OCI-M1 (cell line): ENCODE results near the gene MYH9.
A peak's percentile ranks its signal among the peaks of the same experiment; 100 is the strongest.

Source experiments
- DNase-seq: peaks from one replicate; lab custom pipeline; 2025; lab: John Stamatoyannopoulos, UW

MYH9 gene

GRCh38 chr22:36367479-36367878 lies 20.3 kb downstream of the MYH9 start:
- no peak for DNase-seq

DNA sequence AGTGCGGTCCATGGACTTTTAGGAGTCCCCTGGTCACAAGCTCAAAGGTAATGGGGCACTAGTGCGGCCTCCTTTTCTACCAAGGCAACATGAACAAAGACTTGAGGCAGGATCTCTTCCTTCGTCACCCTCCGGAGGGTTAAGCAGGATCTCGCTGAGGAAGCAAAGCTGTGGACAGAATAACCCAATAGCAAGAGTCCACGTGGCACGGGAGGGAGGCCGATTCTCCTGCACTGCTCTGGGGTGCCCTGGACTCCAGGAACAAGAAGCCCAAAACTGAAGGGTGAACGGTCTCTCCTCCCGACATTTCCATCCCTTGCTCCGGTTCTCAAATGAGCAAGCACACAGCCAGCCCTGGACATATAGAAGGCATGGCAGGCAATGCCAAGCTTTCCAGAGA lies 20.7 kb downstream of the MYH9 start:
- no peak for DNase-seq

GRCh38 chr22:36366291-36366708 lies 21.5 kb downstream of the MYH9 start:
- no peak for DNase-seq

DNA sequence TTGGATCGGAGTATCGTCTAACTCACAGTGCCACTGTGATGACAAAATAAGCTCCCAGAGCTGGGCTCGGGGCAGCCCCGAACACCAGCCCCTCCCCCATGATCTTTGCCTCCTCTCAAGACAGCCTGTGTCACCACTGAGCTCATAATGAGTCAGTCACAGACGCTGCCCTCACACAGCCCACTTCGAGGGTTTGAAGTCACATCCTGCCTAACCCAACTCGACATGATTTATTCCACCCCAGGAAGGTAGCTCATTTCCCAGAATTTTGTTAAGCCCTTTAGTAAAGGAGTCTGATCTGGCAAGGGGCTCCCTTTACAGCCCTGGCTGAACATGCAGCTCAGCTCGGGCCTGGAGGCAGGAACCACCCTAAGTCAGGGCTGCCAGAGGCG lies 22.8 kb downstream of the MYH9 start:
- DNase-seq = peak; percentile 56

- DNase-seq = no peak
Observed at GRCh38 chr22:36364255-36365019, 23.3 kb downstream of the MYH9 start.

- DNase-seq = no peak
Observed at GRCh38 chr22:36363349-36363981, 24.3 kb downstream of the MYH9 start.

- no peak for DNase-seq
Observed at GRCh38 chr22:36362932-36363331, 24.8 kb downstream of the MYH9 start.

DNA sequence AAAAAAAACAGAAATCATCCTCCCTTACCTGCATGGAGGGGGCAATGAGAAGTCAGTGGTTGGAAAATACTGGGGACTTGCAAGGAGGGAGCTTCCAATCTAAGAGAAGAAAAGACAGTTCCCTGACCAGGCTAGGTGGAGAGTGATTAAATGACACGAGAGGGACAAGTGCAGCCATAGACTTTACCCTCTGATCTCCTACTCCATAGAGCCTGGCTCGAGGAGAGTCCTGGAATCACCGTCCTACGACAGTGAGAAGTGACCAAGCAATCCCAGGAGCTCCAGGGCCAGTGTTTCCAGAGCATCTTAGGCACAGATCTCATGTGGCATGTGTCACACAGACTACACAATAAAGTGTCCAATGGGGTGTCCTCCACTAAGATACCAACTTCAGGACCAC lies 25.7 kb downstream of the MYH9 start:
- DNase-seq = no peak

DNA sequence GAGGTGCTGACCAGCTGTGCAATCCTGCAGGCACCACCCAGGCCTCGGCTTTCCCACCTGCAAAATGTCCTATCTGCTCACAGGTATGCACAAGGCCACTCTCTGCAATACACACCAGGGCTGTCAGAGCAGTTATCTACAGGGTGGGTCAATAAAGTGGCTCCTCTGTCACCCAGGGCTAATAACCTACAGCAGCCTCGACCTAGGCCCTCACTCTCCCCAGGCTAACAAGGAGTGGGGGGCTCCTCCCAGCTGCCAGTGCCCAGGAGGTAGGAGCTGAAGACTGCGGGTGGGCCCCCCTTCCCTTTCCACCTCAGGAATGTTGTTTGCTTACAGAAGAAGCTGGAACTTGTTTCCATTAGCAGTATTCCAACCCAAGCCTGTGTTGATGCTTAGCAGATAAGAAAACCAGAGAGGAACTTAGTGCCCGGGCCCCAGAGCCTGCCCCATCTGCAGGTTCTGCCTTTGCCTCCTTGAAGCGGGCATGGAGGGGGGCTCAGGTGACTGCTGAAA lies 26.8 kb downstream of the MYH9 start:
- DNase-seq = no peak

DNA sequence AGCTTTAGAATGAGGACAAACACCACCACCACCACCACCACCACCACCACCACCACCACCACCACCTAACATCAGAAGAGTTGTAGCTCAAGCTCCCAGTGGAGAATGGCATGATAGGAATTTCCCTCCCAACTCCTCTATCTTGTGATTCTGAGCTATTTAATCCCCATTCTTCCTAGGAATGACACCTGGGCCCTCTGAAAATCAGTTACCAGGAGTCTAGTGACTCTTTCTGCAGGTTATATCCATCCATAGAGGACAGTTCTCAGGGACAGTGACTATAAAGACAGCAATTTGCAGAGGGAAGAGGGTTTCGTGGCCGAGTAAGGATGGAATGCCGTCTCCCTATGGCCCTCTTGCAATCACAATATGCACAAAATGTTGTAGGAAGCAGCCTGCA lies 27.8 kb downstream of the MYH9 start:
- no peak for DNase-seq

DNA sequence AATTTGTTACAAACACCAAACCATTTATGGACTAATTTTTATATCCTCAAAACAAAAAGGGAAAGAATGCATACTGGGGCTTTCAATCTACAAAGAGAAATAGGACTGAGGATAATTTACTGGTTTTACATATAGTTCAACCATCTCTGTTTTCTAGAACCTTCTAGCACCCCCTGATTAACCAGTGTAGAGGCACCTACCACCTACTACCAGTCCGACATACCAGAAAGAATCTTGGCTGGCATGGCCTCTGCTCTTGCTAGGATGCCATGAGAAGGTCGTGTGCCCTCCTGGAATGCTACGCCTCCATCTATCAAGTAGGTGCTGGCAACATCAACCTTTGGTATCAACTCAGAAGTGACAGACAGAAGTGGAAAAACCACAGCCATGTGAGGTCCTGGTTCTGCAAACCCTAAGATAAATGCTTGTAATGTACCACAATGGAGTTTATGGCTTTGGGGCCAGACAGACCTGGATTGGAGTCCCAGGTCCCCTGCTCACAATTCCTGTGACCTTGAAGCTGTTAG lies 28.2 kb downstream of the MYH9 start:
- DNase-seq = peak; percentile 19

GRCh38 chr22:36358533-36359469 lies 29.0 kb downstream of the MYH9 start:
- peak; percentile 22 for DNase-seq

DNA sequence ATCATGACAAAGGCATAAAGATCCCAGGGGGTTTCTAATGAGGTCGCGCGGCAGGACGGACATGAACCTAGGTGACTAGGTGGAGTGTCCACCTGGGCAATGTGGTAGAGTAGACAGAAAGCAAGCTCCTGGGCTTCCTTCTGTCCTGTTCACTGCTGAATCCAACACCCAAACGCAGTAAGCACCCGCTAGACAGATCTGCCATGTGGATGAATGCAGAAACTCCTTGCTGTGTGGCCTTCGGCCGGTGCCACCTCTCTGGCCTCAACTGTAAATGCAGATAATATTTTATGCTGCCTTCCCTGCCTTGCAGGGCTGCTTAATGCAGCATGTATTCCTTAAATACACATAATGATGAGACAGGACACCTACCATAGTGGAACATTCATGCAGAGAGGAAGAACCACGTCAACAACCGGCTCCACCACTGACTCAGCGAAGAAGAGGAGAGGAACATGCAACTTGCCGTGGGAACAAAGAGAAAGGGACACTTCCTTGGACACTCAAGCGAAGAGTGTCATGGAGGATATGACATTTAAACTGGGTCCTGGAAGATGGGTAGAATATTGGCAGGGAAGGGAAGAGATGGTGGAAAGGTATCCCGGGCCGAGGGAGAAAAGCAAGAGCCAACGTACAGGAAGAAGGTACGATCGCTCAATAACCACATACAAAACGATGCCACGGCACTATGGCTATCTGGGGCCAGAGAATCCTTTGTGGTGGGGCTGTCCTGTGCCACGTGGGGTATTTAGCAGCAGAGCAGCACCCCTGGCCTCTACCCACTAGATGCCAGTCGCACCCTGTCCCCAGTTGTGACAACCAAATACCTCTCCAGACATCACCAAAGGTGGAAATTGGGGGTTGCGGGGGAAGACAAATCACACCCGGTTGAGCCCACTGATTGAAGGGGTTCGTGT lies 30.8 kb downstream of the MYH9 start:
- no peak for DNase-seq

GRCh38 chr22:36355894-36356293 lies 31.9 kb downstream of the MYH9 start:
- DNase-seq = no peak

- DNase-seq = peak; percentile 76
Observed at GRCh38 chr22:36355362-36355761, 32.4 kb downstream of the MYH9 start.

GRCh38 chr22:36352803-36353507 lies 34.8 kb downstream of the MYH9 start:
- DNase-seq = no peak

GRCh38 chr22:36351921-36352802 lies 35.6 kb downstream of the MYH9 start:
- DNase-seq = no peak

- DNase-seq = no peak
Observed at GRCh38 chr22:36350751-36351594, 36.8 kb downstream of the MYH9 start.
